ENCODE measurements around the gene SYTL3. TPM values are rescaled to one million over a fixed set of nuclear protein-coding genes. Genes with fewer than 3 reads are reported as not detected.

Gene SYTL3
- total RNA-seq, 2 experiments from 2014 or later, result 181 to 186 TPM

DNA sequence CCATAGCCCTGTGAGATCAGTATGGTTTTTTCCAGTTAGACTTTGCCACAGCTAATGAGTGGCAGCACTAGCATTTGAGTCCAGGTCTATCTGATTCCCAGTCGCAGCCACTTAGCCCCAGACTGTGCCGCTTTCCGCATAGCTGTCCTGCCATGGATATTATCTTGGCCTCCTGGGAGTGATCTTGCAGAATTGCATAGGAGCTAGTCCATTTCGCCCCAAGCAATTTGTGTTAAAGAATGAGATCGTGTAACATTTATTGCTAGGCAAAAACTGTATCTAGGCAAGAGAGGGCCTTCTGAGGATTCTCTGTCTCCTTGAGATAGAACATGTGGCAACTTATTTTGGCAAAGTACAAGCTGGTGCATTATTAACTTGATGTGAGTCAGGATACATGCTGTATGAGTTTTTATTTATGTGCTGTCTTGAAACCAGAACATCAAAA lies 95.2 kb downstream of the SYTL3 start:
- Mint-ChIP-seq H3K36me3 (peaks cover 58% of the 10 kb centered on the region), H3K27ac (no peak overlapping the region), H3K4me1 (ENCODE audit: low read depth) (no peaks in the 10 kb centered on the region), H3K4me3 (no peak overlapping the region), H3K9me3 (no peaks in the 10 kb centered on the region), H3K27me3 (no peaks in the 10 kb centered on the region)
- intact Hi-C loops (cut with micrococcal nuclease), result no loop called here
- DNase-seq, result no peak
- CTCF ChIA-PET, result interaction anchor here (2.0 kb wide), 1 partner anchor 531 kb away, joined by 7 read pairs; no protein-coding TSS in a partner anchor
- POLR2A ChIA-PET, result no interaction called here

DNA sequence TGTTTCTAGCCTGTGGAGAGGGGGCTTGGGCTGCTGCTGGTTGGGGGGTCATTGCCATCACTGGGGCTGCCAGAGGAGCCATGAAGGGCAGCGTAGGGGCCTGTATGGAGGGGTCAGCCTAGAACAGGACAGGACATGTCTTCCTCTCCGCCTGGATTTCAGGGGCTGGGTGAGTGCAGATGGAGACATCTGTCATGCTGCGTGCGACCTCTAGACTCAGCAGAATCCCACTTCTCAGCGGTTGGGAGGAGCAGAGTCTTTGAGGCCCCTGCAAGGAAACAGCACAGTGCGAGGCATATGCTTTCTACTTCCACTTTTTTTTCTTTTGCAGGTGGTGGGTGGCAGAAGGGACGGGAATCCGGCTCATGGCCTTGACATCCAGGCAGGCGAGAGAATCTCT lies 101.4 kb downstream of the SYTL3 start:
- no peak for DNase-seq
- intact Hi-C loops (cut with micrococcal nuclease), result no loop called here
- Mint-ChIP-seq H3K27me3 (no peaks in the 10 kb centered on the region), H3K36me3 (peaks cover 43% of the 10 kb centered on the region), H3K9me3 (no peaks in the 10 kb centered on the region), H3K4me3 (no peak overlapping the region), H3K4me1 (ENCODE audit: low read depth) (no peaks in the 10 kb centered on the region), H3K27ac (no peak overlapping the region)
- ChIA-PET POLR2A (no interaction called here), CTCF (no interaction called here)

GRCh38 chr6:158751921-158752320 lies 102.1 kb downstream of the SYTL3 start:
- Mint-ChIP-seq H3K36me3 (peaks cover 43% of the 10 kb centered on the region), H3K9me3 (no peaks in the 10 kb centered on the region), H3K27ac (no peak overlapping the region), H3K4me3 (no peak overlapping the region), H3K27me3 (no peaks in the 10 kb centered on the region), H3K4me1 (ENCODE audit: low read depth) (no peaks in the 10 kb centered on the region)
- DNase-seq, result no peak
- intact Hi-C loops (cut with micrococcal nuclease), result no loop called here
- ChIA-PET POLR2A (no interaction called here), CTCF (no interaction called here)

DNA sequence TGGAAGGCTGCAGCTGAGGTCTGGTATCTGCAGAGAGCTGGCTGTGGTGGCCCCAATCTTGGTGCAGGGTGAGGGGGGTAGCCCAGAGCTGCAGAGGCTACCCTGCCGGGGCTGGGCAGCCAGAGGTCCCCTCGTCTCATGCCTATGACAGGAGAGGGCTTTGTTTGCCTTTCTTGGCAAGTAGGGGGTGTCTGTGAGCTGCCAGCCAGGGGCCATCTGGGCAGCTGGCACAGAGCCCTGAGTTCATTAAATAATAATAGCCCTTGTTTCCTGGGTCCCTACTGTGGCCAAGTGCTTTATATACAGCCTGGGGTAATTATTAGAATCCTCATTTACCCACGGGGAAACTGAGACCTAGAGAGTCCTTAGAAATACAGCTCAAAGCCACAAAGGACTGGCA lies 102.8 kb downstream of the SYTL3 start:
- no peaks in the 10 kb centered on the region for H3K27me3 Mint-ChIP-seq
- no peak overlapping the region for H3K27ac Mint-ChIP-seq
- peaks cover 48% of the 10 kb centered on the region for H3K36me3 Mint-ChIP-seq
- H3K9me3 Mint-ChIP-seq, result no peaks in the 10 kb centered on the region
- ChIA-PET CTCF (interaction anchor here (0.6 to 0.7 kb wide), 2 partner anchors 220 to 538 kb away, joined by 3 read pairs; no protein-coding TSS in a partner anchor), POLR2A (no interaction called here)
- no peak for DNase-seq
- H3K4me1 Mint-ChIP-seq (ENCODE audit: low read depth), result no peaks in the 10 kb centered on the region
- intact Hi-C loops (cut with micrococcal nuclease), result no loop called here
- H3K4me3 Mint-ChIP-seq, result no peak overlapping the region

GRCh38 chr6:158753811-158754210 lies 104.0 kb downstream of the SYTL3 start:
- H3K27ac Mint-ChIP-seq, result no peak overlapping the region
- no peak overlapping the region for H3K4me3 Mint-ChIP-seq
- H3K9me3 Mint-ChIP-seq, result no peaks in the 10 kb centered on the region
- ChIA-PET POLR2A (no interaction called here), CTCF (no interaction called here)
- peaks cover 44% of the 10 kb centered on the region for H3K36me3 Mint-ChIP-seq
- H3K27me3 Mint-ChIP-seq, result no peaks in the 10 kb centered on the region
- DNase-seq, result no peak
- intact Hi-C loops (cut with micrococcal nuclease), result no loop called here
- no peaks in the 10 kb centered on the region for H3K4me1 Mint-ChIP-seq (ENCODE audit: low read depth)

- H3K27me3 Mint-ChIP-seq, result no peaks in the 10 kb centered on the region
- H3K4me3 Mint-ChIP-seq, result no peak overlapping the region
- ChIA-PET POLR2A (no interaction called here), CTCF (interaction anchor here (1.4 kb wide), 1 partner anchor 218 kb away, joined by 3 read pairs; no protein-coding TSS in a partner anchor)
- DNase-seq, result no peak
- no peak overlapping the region for H3K27ac Mint-ChIP-seq
- intact Hi-C loops (cut with micrococcal nuclease), result no loop called here
- no peaks in the 10 kb centered on the region for H3K4me1 Mint-ChIP-seq (ENCODE audit: low read depth)
- peaks cover 41% of the 10 kb centered on the region for H3K36me3 Mint-ChIP-seq
- H3K9me3 Mint-ChIP-seq, result no peaks in the 10 kb centered on the region
These were observed 104.9 kb downstream of the SYTL3 start for GRCh38 chr6:158754738-158755137.

DNA sequence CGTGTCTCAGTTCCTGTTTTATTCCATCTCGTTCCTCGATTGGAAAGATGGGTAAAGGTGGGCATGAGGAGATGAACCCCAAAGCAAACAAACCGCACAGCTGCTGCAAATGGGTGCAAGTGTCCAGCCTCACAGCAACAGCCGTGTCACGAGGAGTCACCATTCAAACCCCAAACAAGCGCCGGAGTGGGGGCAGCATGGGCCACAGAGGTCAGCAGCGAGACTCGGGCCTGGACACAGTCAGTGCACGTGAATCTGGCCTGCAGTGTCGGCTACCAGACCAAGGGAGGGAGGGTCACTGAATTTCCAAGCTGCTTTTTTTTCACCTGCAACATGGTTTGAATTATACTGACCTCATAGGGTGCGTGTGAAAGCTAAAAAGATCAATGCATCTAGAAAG lies 105.8 kb downstream of the SYTL3 start:
- H3K36me3 Mint-ChIP-seq, result peaks cover 38% of the 10 kb centered on the region
- DNase-seq, result no peak
- no peaks in the 10 kb centered on the region for H3K9me3 Mint-ChIP-seq
- CTCF ChIA-PET, result interaction anchor here (0.6 to 1.4 kb wide), 2 partner anchors 217 to 327 kb away, joined by 3 read pairs; no protein-coding TSS in a partner anchor
- H3K4me3 Mint-ChIP-seq, result no peak overlapping the region
- no peaks in the 10 kb centered on the region for H3K27me3 Mint-ChIP-seq
- intact Hi-C loops (cut with micrococcal nuclease), result no loop called here
- POLR2A ChIA-PET, result no interaction called here
- no peak overlapping the region for H3K27ac Mint-ChIP-seq
- no peaks in the 10 kb centered on the region for H3K4me1 Mint-ChIP-seq (ENCODE audit: low read depth)

- Mint-ChIP-seq H3K27me3 (no peaks in the 10 kb centered on the region), H3K27ac (no peak overlapping the region), H3K4me1 (ENCODE audit: low read depth) (no peaks in the 10 kb centered on the region), H3K36me3 (peaks cover 35% of the 10 kb centered on the region), H3K9me3 (no peaks in the 10 kb centered on the region), H3K4me3 (no peak overlapping the region)
- ChIA-PET POLR2A (no interaction called here), CTCF (interaction anchor here (0.6 kb wide), 1 partner anchor 327 kb away, joined by 3 read pairs; no protein-coding TSS in a partner anchor)
- DNase-seq, result no peak
- intact Hi-C loops (cut with micrococcal nuclease), result no loop called here
These were observed 106.3 kb downstream of the SYTL3 start for GRCh38 chr6:158756126-158756525.

DNA sequence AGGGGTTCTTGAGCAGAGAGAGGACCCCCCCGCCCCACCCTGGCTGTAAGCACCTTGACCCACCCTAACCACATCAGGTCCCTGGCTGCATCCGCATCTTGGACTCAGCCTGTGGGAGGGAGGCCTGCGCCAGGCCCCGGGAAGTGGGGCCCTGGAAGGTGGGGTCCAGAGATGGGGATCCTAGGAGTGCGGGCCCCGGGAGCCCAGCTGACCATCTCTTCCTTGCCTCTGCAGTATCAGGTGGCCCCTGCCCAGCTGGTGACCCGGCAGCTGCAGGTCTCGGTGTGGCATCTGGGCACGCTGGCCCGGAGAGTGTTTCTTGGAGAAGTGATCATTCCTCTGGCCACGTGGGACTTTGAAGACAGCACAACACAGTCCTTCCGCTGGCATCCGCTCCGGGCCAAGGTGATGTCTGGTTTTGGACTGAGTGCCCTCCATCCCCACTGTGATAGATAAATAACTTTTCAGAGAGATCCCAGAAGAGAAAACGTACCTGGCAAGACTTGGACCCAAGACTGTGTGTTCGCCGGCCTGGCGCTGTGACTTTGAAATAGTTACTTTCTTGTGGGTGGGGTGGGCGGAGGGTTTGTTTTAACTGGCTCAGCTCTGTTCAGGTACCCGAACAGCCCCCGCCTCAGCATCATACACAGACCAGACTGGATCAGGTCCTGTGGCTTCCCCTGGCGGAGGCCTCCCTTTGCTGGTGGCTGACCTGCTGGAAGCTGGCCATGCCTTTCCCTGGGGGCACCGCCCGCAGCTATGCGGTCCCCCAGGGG lies 107.3 kb downstream of the SYTL3 start:
- ChIA-PET CTCF (no interaction called here), POLR2A (no interaction called here)
- Mint-ChIP-seq H3K4me3 (no peak overlapping the region), H3K4me1 (ENCODE audit: low read depth) (no peaks in the 10 kb centered on the region), H3K27ac (no peak overlapping the region), H3K9me3 (no peaks in the 10 kb centered on the region), H3K27me3 (no peaks in the 10 kb centered on the region), H3K36me3 (peaks cover 41% of the 10 kb centered on the region)
- intact Hi-C loops (cut with micrococcal nuclease), result no loop called here
- no peak for DNase-seq

- H3K27ac Mint-ChIP-seq, result no peak overlapping the region
These were observed 107.9 kb downstream of the SYTL3 start for GRCh38 chr6:158757753-158758090.

GRCh38 chr6:158758451-158758860 lies 108.6 kb downstream of the SYTL3 start:
- H3K36me3 Mint-ChIP-seq, result peaks cover 46% of the 10 kb centered on the region
- ChIA-PET CTCF (no interaction called here), POLR2A (no interaction called here)
- H3K4me1 Mint-ChIP-seq (ENCODE audit: low read depth), result no peaks in the 10 kb centered on the region
- intact Hi-C loops (cut with micrococcal nuclease), result no loop called here
- no peaks in the 10 kb centered on the region for H3K27me3 Mint-ChIP-seq
- DNase-seq, result no peak
- no peak overlapping the region for H3K27ac Mint-ChIP-seq
- H3K9me3 Mint-ChIP-seq, result no peaks in the 10 kb centered on the region
- H3K4me3 Mint-ChIP-seq, result no peak overlapping the region

More at GRCh38 chr6:158757753-158758090, 107.9 kb downstream of the SYTL3 start:
- ChIA-PET POLR2A (no interaction called here), CTCF (no interaction called here)
- peaks cover 41% of the 10 kb centered on the region for H3K36me3 Mint-ChIP-seq
- no peak overlapping the region for H3K4me3 Mint-ChIP-seq
- no peaks in the 10 kb centered on the region for H3K4me1 Mint-ChIP-seq (ENCODE audit: low read depth)
- no peaks in the 10 kb centered on the region for H3K9me3 Mint-ChIP-seq
- no peaks in the 10 kb centered on the region for H3K27me3 Mint-ChIP-seq
- DNase-seq, result no peak
- intact Hi-C loops (cut with micrococcal nuclease), result no loop called here

GRCh38 chr6:158758941-158759479 lies 109.2 kb downstream of the SYTL3 start:
- H3K9me3 Mint-ChIP-seq, result no peaks in the 10 kb centered on the region
- H3K4me1 Mint-ChIP-seq (ENCODE audit: low read depth), result no peaks in the 10 kb centered on the region
- H3K27ac Mint-ChIP-seq, result peak overlapping the region; percentile 1
- intact Hi-C loops (cut with micrococcal nuclease), result no loop called here
- DNase-seq, result no peak
- ChIA-PET POLR2A (no interaction called here), CTCF (no interaction called here)
- peaks cover 50% of the 10 kb centered on the region for H3K36me3 Mint-ChIP-seq
- no peaks in the 10 kb centered on the region for H3K27me3 Mint-ChIP-seq
- no peak overlapping the region for H3K4me3 Mint-ChIP-seq

Data from activated CD4-positive, alpha-beta memory T cell treated with anti-CD3 and anti-CD28 coated beads for 36 hours (primary cell).